PFSK-1 (cell line): ENCODE results near the gene RGS7.

Experiments
- POLR2AphosphoS5 ChIP-seq: IDR thresholded peaks from 2 replicates; pipeline ENCODE4 v1.6.1; 2012; ENCODE audit warnings: low read depth, mild to moderate bottlenecking, control low read depth, low read length, moderate library complexity
- TF ChIP-seq, protein P1 (sequence below), 2 experiments: IDR thresholded peaks; 2 replicates each; pipeline versions ENCODE4 v1.6.1 to v1.8.0; 2011 to 2012; ENCODE audit warnings: low read depth in 2 of 2, low read length in 2 of 2, control low read depth in 1 of 2, inconsistent platforms in 1 of 2, mild to moderate bottlenecking in 1 of 2, moderate library complexity in 1 of 2; ENCODE audit not compliant: insufficient read depth in 1 of 2

- no peak for TF ChIP-seq POLR2AphosphoS5
- TF ChIP-seq, protein P1, sequence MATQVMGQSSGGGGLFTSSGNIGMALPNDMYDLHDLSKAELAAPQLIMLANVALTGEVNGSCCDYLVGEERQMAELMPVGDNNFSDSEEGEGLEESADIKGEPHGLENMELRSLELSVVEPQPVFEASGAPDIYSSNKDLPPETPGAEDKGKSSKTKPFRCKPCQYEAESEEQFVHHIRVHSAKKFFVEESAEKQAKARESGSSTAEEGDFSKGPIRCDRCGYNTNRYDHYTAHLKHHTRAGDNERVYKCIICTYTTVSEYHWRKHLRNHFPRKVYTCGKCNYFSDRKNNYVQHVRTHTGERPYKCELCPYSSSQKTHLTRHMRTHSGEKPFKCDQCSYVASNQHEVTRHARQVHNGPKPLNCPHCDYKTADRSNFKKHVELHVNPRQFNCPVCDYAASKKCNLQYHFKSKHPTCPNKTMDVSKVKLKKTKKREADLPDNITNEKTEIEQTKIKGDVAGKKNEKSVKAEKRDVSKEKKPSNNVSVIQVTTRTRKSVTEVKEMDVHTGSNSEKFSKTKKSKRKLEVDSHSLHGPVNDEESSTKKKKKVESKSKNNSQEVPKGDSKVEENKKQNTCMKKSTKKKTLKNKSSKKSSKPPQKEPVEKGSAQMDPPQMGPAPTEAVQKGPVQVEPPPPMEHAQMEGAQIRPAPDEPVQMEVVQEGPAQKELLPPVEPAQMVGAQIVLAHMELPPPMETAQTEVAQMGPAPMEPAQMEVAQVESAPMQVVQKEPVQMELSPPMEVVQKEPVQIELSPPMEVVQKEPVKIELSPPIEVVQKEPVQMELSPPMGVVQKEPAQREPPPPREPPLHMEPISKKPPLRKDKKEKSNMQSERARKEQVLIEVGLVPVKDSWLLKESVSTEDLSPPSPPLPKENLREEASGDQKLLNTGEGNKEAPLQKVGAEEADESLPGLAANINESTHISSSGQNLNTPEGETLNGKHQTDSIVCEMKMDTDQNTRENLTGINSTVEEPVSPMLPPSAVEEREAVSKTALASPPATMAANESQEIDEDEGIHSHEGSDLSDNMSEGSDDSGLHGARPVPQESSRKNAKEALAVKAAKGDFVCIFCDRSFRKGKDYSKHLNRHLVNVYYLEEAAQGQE (IDR thresholded peaks at IDR 0.05; ENCODE audit: insufficient read depth in 1 of 2, low read depth in 2 of 2, low read length in 2 of 2), result no peak
These were observed 30.2 kb upstream of the RGS7 start for GRCh38 chr1:241387216-241387615.
